Middle frontal gyrus (tissue), 1 donor: ENCODE results near the gene RBBP4.
"Not testable (repeated sequence)": the region's sequence is repeated elsewhere in the genome, so short reads cannot be mapped to it uniquely, and the experiment has no call there.

Experiments used
- DNase-seq: peaks from one replicate; pipeline ENCODE4 v3.0.0-alpha.2; 2015; ENCODE audit warnings: low spot score; ENCODE audit errors: extremely low spot score

RBBP4 gene

GRCh38 chr1:32639489-32640075, 11.4 kb upstream of the RBBP4 start:
- DNase-seq, result no peak

GRCh38 chr1:32642292-32642827, 8.6 kb upstream of the RBBP4 start:
- not testable (repeated sequence) for DNase-seq

GRCh38 chr1:32644426-32644825, 6.6 kb upstream of the RBBP4 start:
- no peak for DNase-seq

- DNase-seq, result no peak
Observed at GRCh38 chr1:32647308-32648134, 3.5 kb upstream of the RBBP4 start.

GRCh38 chr1:32650248-32650751, 708 bp upstream of the RBBP4 start, which contains the start of gene ZBTB8OS:
Gene ZBTB8OS, minus strand, starts transcription at chr1:32650550. Its CDS starts 21 bp downstream, at chr1:32650529.
- DNase-seq, result peak; percentile 86

GRCh38 chr1:32651461-32652073, 559 bp downstream of the RBBP4 start:
- no peak for DNase-seq

- DNase-seq, result no peak
Observed at GRCh38 chr1:32652244-32652962, 1.4 kb downstream of the RBBP4 start.

GRCh38 chr1:32659581-32659980, 8.6 kb downstream of the RBBP4 start:
- DNase-seq, result no peak

- DNase-seq, result no peak
Observed at GRCh38 chr1:32665915-32666314, 14.9 kb downstream of the RBBP4 start.

- DNase-seq, result no peak
Observed at GRCh38 chr1:32666901-32667566, 16.0 kb downstream of the RBBP4 start.

GRCh38 chr1:32668716-32669115, 17.7 kb downstream of the RBBP4 start:
- DNase-seq, result peak; percentile 44

GRCh38 chr1:32676945-32677344, 25.9 kb downstream of the RBBP4 start:
- no peak for DNase-seq

- not testable (repeated sequence) for DNase-seq
Observed at GRCh38 chr1:32679993-32680392, 29.0 kb downstream of the RBBP4 start.

- no peak for DNase-seq
Observed at GRCh38 chr1:32680642-32681041, 29.6 kb downstream of the RBBP4 start.

GRCh38 chr1:32681509-32681908, 30.5 kb downstream of the RBBP4 start:
- no peak for DNase-seq

GRCh38 chr1:32681999-32682398, 31.0 kb downstream of the RBBP4 start:
- no peak for DNase-seq

GRCh38 chr1:32683397-32683796, 32.4 kb downstream of the RBBP4 start:
- no peak for DNase-seq

- DNase-seq, result no peak
Observed at GRCh38 chr1:32684167-32684811, 33.3 kb downstream of the RBBP4 start.

- DNase-seq, result no peak
Observed at GRCh38 chr1:32685498-32685897, 34.5 kb downstream of the RBBP4 start.

GRCh38 chr1:32686387-32686786, 35.4 kb downstream of the RBBP4 start:
- DNase-seq, result no peak
